Ishikawa (cell line): ENCODE results near the gene MAGI2.
A peak's percentile ranks its signal among the peaks of the same experiment; 100 is the strongest.

ENCODE experiments used
- CEBPB ChIP-seq: IDR thresholded peaks from 2 replicates; pipeline ENCODE4 v1.6.1; 2012
- CREB1 ChIP-seq: IDR thresholded peaks from 2 replicates; pipeline ENCODE4 v1.6.1; 2012; ENCODE audit warnings: low read depth
- EGR1 ChIP-seq: IDR thresholded peaks from 2 replicates; pipeline ENCODE4 v1.6.1; 2012
- EP300 ChIP-seq: IDR thresholded peaks from 2 replicates; pipeline ENCODE4 v1.6.1; 2012; ENCODE audit warnings: borderline replicate concordance
- FOXM1 ChIP-seq: IDR thresholded peaks from 2 replicates; pipeline ENCODE4 v1.6.1; 2012; ENCODE audit warnings: low read depth, borderline replicate concordance
- MAX ChIP-seq: IDR thresholded peaks from 2 replicates; pipeline ENCODE4 v1.6.1; 2012
- NFIC ChIP-seq: IDR thresholded peaks from 2 replicates; pipeline ENCODE4 v1.6.1; 2012
- RAD21 ChIP-seq: IDR thresholded peaks from 2 replicates; pipeline ENCODE4 v1.6.1; 2012; ENCODE audit warnings: low read depth
- REST ChIP-seq: IDR thresholded peaks from 2 replicates; pipeline ENCODE4 v1.6.1; 2012; ENCODE audit warnings: low read depth, mild to moderate bottlenecking
- TAF1 ChIP-seq: IDR thresholded peaks from 2 replicates; pipeline ENCODE4 v1.6.1; 2012; ENCODE audit warnings: low read depth, mild to moderate bottlenecking
- TCF12 ChIP-seq: IDR thresholded peaks from 2 replicates; pipeline ENCODE4 v1.6.1; 2012; ENCODE audit warnings: low read depth
- TEAD4 ChIP-seq: IDR thresholded peaks from 2 replicates; pipeline ENCODE4 v1.6.1; 2012
- USF1 ChIP-seq: IDR thresholded peaks from 2 replicates; pipeline ENCODE4 v1.6.1; 2012
- YY1 ChIP-seq: IDR thresholded peaks from 2 replicates; pipeline ENCODE4 v1.6.1; 2012; ENCODE audit warnings: low read depth
- ZBTB7A ChIP-seq: IDR thresholded peaks from 2 replicates; pipeline ENCODE4 v1.6.1; 2012; ENCODE audit warnings: low read depth

Gene MAGI2

GRCh38 chr7:78184299-78184698, 1269.2 kb downstream of the MAGI2 start:
- TF ChIP-seq CEBPB (no peak), NFIC (no peak), TAF1 (no peak), REST (no peak)

DNA sequence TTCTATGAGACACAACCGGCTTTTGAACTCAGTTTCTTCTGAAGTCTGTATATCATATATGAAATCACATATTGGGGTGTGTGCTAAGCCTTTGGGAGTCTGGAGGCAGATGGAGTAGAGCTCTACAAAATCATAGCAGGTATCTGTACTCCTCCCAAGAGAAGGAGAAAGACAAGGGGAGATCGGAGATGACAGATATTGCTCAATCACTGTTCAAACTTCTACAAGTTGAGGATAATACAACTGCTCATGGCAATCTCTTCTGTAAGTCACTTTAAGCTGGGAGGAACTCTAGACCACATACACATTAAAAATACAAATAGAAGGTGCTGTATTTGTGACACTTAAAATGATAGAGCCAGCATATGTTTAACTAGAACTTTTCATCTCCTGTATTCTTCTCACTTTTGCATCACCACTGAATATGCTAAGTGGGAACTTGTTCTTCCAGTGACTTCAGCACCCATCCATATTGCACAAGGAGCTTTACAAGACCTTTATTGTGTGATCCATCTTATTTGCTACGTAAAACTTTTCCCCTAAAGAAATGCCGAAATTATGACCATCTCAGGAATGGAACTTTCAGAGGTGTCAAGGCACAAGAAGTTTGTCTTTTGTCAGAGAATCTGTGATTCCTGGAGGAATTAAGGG, 1273.5 kb downstream of the MAGI2 start:
- no peak for TF ChIP-seq RAD21
- TF ChIP-seq ZBTB7A: no peak
- no peak for TF ChIP-seq YY1
- no peak for TF ChIP-seq TEAD4
- no peak for TF ChIP-seq EP300
- TF ChIP-seq NFIC: no peak
- no peak for TF ChIP-seq TAF1
- TF ChIP-seq USF1: no peak
- TF ChIP-seq CREB1: no peak
- no peak; the same call in 1 of the 2 replicates for TF ChIP-seq CEBPB
- TF ChIP-seq TCF12: no peak
- TF ChIP-seq FOXM1: no peak
- no peak for TF ChIP-seq MAX
- TF ChIP-seq REST: no peak
- no peak for TF ChIP-seq EGR1

DNA sequence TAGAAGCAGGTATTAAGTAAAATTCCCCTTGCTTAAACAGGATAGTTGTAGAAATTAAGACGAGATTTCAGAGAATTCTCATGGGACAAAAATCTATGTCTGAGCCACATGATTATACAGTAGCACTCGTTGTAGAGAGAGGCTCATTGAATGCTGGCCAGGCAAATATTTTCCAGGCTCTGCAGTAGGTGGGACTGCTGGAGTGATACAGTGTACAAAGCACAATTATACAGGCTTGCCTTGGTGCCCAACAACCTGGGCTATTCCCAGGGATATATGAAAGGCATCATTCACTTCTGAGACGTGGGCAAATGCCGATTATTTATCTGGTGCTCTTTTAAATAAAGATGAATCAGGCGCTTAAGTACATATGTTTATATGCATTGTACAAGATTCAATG, 1274.3 kb downstream of the MAGI2 start:
- TF ChIP-seq ZBTB7A: no peak
- TF ChIP-seq TEAD4: no peak
- no peak for TF ChIP-seq TCF12
- TF ChIP-seq EP300: no peak
- no peak for TF ChIP-seq MAX
- TF ChIP-seq RAD21: no peak
- TF ChIP-seq REST: no peak
- TF ChIP-seq YY1: no peak
- TF ChIP-seq CEBPB: no peak
- no peak for TF ChIP-seq USF1
- no peak for TF ChIP-seq EGR1
- TF ChIP-seq TAF1: no peak

- TF ChIP-seq YY1 (no peak), RAD21 (no peak), USF1 (no peak), CEBPB (peak; percentile 73), ZBTB7A (no peak), TEAD4 (no peak), EGR1 (no peak), NFIC (no peak)
Measured at GRCh38 chr7:78178319-78178718, 1275.1 kb downstream of the MAGI2 start.

GRCh38 chr7:78176171-78176570, 1277.3 kb downstream of the MAGI2 start:
- TF ChIP-seq CREB1 (no peak), EGR1 (no peak), TCF12 (no peak), NFIC (0 out of 2 replicates have a peak, but pooled peaks have one; percentile 22), EP300 (no peak), CEBPB (no peak), REST (no peak)
